ENCODE results near the gene HOATZ. TPM values are rescaled to one million over a fixed set of nuclear protein-coding genes. Genes with fewer than 3 reads are reported as not detected.

HOATZ gene
- total and polyA plus RNA-seq, 12 donors, result not detected

DNA sequence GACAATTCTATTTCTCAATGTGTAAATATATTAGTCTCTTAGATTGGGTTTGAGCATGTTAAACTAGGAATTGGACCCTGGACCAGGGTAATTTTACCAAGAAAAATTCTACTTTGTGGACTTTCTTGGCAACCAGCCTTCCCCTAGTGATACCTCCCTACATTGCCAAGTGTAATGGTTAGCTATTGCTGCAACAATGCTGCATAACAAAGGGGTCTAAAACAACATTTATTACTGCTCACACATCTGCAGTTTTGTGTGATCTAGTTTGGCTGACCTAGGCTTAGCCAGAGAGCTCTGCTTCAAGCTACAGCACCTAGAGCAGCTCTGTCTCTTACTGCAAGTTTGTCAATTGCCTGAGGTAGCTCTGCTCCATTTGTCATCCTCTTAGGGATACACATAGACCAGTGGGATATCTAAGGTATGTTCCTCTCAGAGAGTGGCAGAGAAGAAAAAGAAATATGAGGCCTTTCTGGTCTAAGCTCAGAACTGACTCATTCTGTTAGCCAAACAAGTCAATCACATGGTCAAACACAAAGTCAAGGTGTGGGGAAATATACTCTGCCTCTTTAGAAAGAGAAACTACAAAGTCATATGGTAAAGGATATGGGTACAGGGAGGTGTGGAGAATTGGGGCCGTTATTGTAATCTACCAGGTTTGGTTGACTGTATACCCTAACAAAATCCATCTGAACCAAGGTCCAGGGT is 24.0 kb downstream of the HOATZ start:
- no peak overlapping the region for H3K4me3 ChIP-seq
- TF ChIP-seq, protein P1, sequence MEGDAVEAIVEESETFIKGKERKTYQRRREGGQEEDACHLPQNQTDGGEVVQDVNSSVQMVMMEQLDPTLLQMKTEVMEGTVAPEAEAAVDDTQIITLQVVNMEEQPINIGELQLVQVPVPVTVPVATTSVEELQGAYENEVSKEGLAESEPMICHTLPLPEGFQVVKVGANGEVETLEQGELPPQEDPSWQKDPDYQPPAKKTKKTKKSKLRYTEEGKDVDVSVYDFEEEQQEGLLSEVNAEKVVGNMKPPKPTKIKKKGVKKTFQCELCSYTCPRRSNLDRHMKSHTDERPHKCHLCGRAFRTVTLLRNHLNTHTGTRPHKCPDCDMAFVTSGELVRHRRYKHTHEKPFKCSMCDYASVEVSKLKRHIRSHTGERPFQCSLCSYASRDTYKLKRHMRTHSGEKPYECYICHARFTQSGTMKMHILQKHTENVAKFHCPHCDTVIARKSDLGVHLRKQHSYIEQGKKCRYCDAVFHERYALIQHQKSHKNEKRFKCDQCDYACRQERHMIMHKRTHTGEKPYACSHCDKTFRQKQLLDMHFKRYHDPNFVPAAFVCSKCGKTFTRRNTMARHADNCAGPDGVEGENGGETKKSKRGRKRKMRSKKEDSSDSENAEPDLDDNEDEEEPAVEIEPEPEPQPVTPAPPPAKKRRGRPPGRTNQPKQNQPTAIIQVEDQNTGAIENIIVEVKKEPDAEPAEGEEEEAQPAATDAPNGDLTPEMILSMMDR (IDR thresholded peaks at IDR 0.05), result no peak
- TF ChIP-seq POLR2A (IDR thresholded peaks at IDR 0.05), result no peak
- no peak for DNase-seq
- H3K27ac ChIP-seq, result no peak overlapping the region
- H3K4me1 ChIP-seq (replicated peaks in 1 of 2), result peaks cover 13 to 21% of the 10 kb centered on the region in 2 donors
- H3K27me3 ChIP-seq, result peaks cover 25% of the 10 kb centered on the region
- intact Hi-C loops (cut with DNase I), result no loop called here
- no peaks in the 10 kb centered on the region for H3K36me3 ChIP-seq (replicated peaks in 1 of 2)
- H3K9me3 ChIP-seq (replicated peaks in 1 of 3), result no peaks in the 10 kb centered on the region
- 87 to 94% (median 91%) methylated on average over 1 of the region's 1 CpG for WGBS, 4 donors

DNA sequence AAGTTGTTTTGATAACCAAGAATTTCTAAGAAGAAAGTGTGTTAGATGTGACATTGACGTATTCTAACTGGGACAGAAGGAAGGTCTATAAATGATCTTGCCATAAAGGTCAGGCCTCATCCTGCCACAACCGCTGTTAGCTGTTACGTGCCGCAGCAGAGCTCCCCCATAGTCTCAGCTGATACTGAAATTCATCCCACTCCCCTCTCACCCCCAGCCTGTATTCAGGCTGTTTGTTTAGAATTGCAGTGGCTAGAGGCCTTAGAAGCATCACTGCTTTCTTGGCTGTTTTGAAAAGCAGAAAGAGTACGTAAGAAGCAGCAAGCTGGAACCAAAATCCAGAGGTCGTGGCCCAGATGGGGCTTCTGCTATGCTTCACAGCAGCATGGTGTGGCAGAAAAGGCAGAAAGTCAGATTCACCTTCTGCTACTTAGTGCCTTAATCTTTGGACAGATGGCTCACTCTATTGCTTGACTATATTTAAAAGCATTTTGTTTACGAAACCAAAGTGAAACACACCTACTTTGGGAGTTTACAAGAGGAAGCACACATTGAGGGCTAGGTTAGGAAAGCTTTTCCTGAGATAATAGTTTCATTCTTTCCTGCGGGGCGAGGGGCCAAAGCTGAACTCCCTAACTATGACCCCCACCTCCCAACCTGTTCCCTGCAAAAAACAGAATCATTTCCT is 25.0 kb downstream of the HOATZ start:
- no peak overlapping the region for H3K27ac ChIP-seq
- H3K27me3 ChIP-seq, result peaks cover 20% of the 10 kb centered on the region
- no peaks in the 10 kb centered on the region for H3K36me3 ChIP-seq (replicated peaks in 1 of 2)
- WGBS, 4 donors, result 86 to 90% (median 88%) methylated on average over 9 of the region's 9 CpGs
- TF ChIP-seq, protein P1 (IDR thresholded peaks at IDR 0.05), result no peak
- TF ChIP-seq POLR2A (IDR thresholded peaks at IDR 0.05), result no peak
- intact Hi-C loops (cut with DNase I), result no loop called here
- H3K9me3 ChIP-seq (replicated peaks in 1 of 3), result no peaks in the 10 kb centered on the region
- H3K4me3 ChIP-seq, result no peak overlapping the region
- DNase-seq, result no peak
- peaks cover 13 to 21% of the 10 kb centered on the region in 2 donors for H3K4me1 ChIP-seq (replicated peaks in 1 of 2)

GRCh38 chr11:111540114-111540936 is 25.7 kb downstream of the HOATZ start, which contains the start of gene LAYN:
Gene LAYN, plus strand, starts transcription at chr11:111540720. Its CDS starts 124 bp downstream, at chr11:111540844.
- intact Hi-C loops (cut with DNase I), result no loop called here
- DNase-seq, result peak in 5 of 7 donors; percentile 22 to 40 (median 24)
- H3K4me1 ChIP-seq (replicated peaks in 1 of 2), result peaks cover 13 to 21% of the 10 kb centered on the region in 2 donors
- peak within 1 kb of the TSS in 2 of 4 donors; percentile 18 to 63 for H3K4me3 ChIP-seq
- peak within 1 kb of the TSS in 2 of 5 donors; percentile 50 to 76 for H3K27ac ChIP-seq
- TF ChIP-seq, protein P1 (IDR thresholded peaks at IDR 0.05), result no peak
- peak in 1 of 2 donors; percentile 14 for TF ChIP-seq POLR2A (IDR thresholded peaks at IDR 0.05)
- 10 to 64% (median 18%) methylated on average over 10 to 70 of the region's 70 CpGs for WGBS, 4 donors
- peaks cover 20% of the 10 kb centered on the region for H3K27me3 ChIP-seq
- H3K36me3 ChIP-seq (replicated peaks in 1 of 2), result no peaks in the 10 kb centered on the region
- H3K9me3 ChIP-seq (replicated peaks in 1 of 3), result no peaks in the 10 kb centered on the region

- Histone ChIP-seq H3K27ac (peak overlapping the region in 2 of 5 donors; percentile 50 to 76), H3K27me3 (peaks cover 20% of the 10 kb centered on the region), H3K9me3 (replicated peaks in 1 of 3) (no peaks in the 10 kb centered on the region), H3K36me3 (replicated peaks in 1 of 2) (no peaks in the 10 kb centered on the region), H3K4me3 (peak overlapping the region in 2 of 4 donors; percentile 18 to 63), H3K4me1 (replicated peaks in 1 of 2) (peaks cover 13 to 21% of the 10 kb centered on the region in 2 donors)
- intact Hi-C loops (cut with DNase I), result no loop called here
- 0 to 2% (median 2%) methylated on average over 5 to 22 of the region's 22 CpGs for WGBS, 4 donors
- TF ChIP-seq, protein P1 (IDR thresholded peaks at IDR 0.05), result no peak
- no peak for TF ChIP-seq POLR2A (IDR thresholded peaks at IDR 0.05)
- peak in 1 of 7 donors; percentile 9 for DNase-seq
Observed at GRCh38 chr11:111540937-111541253, 26.3 kb downstream of the HOATZ start.

Data from adrenal gland (tissue), 12 donors.